HEK293T (cell line): Measurements from ENCODE around the gene ANO9.
"Not testable (repeated sequence)": the region's sequence is repeated elsewhere in the genome, so short reads cannot be mapped to it uniquely, and the experiment has no call there.

Experiments
- CTCF ChIA-PET: fragments of 350-600 bp; formaldehyde crosslinking; extraction: SDS; loops from one replicate; lab custom pipeline; 2021; ENCODE audit warnings: antibody characterized with exemption, inconsistent platforms; lab: Yijun Ruan, JAX
- POLR2A ChIA-PET: fragments of 350-600 bp; formaldehyde crosslinking; extraction: SDS; loops from one replicate; lab custom pipeline; 2020; ENCODE audit warnings: antibody characterized with exemption, inconsistent platforms; lab: Yijun Ruan, JAX
- DNase-seq: peaks from one replicate; pipeline ENCODE4 v3.0.0; 2012; ENCODE audit warnings: mixed read lengths; ENCODE audit errors: extremely low spot score
- ARNT ChIP-seq: fragments of 450-650 bp; IDR thresholded peaks from 2 replicates; pipeline ENCODE4 v1.6.1; 2017; ENCODE audit warnings: mild to moderate bottlenecking
- BHLHE40 ChIP-seq: fragments of 450-650 bp; IDR thresholded peaks from 2 replicates; pipeline ENCODE4 v1.6.1; 2016; ENCODE audit warnings: mild to moderate bottlenecking, moderate library complexity, borderline replicate concordance
- CTBP1 ChIP-seq: fragments of 450-650 bp; IDR thresholded peaks from 2 replicates; pipeline ENCODE4 v1.6.1; 2016; ENCODE audit warnings: borderline replicate concordance
- ELF4 ChIP-seq: fragments of 450-650 bp; IDR thresholded peaks from 2 replicates; pipeline ENCODE4 v1.6.1; 2017; ENCODE audit warnings: antibody characterized with exemption
- FOXA1 ChIP-seq: fragments of 450-650 bp; IDR thresholded peaks from 2 replicates; pipeline ENCODE4 v1.6.1; 2016; ENCODE audit warnings: mild to moderate bottlenecking
- FOXK2 ChIP-seq: fragments of 450-650 bp; IDR thresholded peaks from 2 replicates; pipeline ENCODE4 v1.6.1; 2016; ENCODE audit warnings: mild to moderate bottlenecking
- FOXM1 ChIP-seq: fragments of 450-650 bp; IDR thresholded peaks from 2 replicates; pipeline ENCODE4 v1.6.1; 2017; ENCODE audit warnings: mild to moderate bottlenecking, borderline replicate concordance
- HDGF ChIP-seq: fragments of 450-650 bp; IDR thresholded peaks from 2 replicates; pipeline ENCODE4 v1.6.1; 2017; ENCODE audit warnings: antibody characterized with exemption, borderline replicate concordance
- L3MBTL2 ChIP-seq: fragments of 450-650 bp; conservative IDR thresholded peaks from 2 replicates; pipeline ENCODE4 v1.6.1; 2016; ENCODE audit warnings: mild to moderate bottlenecking
- LEF1 ChIP-seq: fragments of 450-650 bp; IDR thresholded peaks from 2 replicates; pipeline ENCODE4 v1.6.1; 2017; ENCODE audit warnings: mild to moderate bottlenecking, borderline replicate concordance
- NFRKB ChIP-seq: fragments of 450-650 bp; IDR thresholded peaks from 2 replicates; pipeline ENCODE4 v1.6.1; 2016; ENCODE audit warnings: mild to moderate bottlenecking, moderate library complexity
- SP1 ChIP-seq: fragments of 450-650 bp; IDR thresholded peaks from 2 replicates; pipeline ENCODE4 v1.6.1; 2017
- SUZ12 ChIP-seq: fragments of 450-650 bp; IDR thresholded peaks from 2 replicates; pipeline ENCODE4 v1.6.1; 2016; ENCODE audit warnings: mild to moderate bottlenecking
- TARDBP ChIP-seq: fragments of 450-650 bp; IDR thresholded peaks from 2 replicates; pipeline ENCODE4 v1.6.1; 2016
- ZNF384 ChIP-seq: fragments of 450-650 bp; IDR thresholded peaks from 2 replicates; pipeline ENCODE4 v1.6.1; 2016
- TF ChIP-seq, protein P1 (sequence below): fragments of 450-650 bp; IDR thresholded peaks from 2 replicates; pipeline ENCODE4 v1.6.1; 2016

ANO9 gene

GRCh38 chr11:404551-405264 lies 37.1 kb downstream of the ANO9 start:
- CTCF ChIA-PET: no interaction called here
- TF ChIP-seq NFRKB (no peak), HDGF (no peak), SP1 (no peak), L3MBTL2 (no peak), TARDBP (no peak), FOXM1 (no peak)
- DNase-seq: no peak
- POLR2A ChIA-PET: no interaction called here

DNA sequence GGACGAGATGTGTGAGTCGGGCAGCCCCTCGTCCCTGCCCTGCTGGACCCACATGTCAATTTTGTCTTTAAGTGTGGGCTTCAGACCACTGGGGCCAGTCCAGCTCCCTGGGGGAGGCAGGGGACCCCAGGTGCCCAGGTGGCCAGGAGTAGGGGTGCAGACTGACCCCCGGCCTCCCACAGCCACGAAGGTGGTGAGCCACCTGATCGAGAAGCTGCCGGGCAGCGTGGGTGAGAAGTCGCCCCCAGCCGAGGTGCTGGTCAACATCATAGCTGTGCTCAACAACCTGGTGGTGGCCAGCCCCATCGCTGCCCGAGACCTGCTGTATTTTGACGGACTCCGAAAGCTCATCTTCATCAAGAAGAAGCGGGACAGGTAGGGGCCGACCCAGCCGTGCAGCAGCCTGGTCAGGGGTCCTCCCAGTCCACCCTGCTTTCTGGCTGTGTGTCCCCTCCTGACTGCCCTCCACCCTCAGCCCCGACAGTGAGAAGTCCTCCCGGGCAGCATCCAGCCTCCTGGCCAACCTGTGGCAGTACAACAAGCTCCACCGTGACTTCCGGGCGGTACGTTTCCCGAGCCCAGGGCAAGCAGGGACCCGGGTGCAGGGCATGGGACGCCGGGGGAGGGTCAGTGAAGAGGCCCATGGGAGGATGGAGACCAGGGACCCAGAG lies 37.9 kb downstream of the ANO9 start:
- DNase-seq: no peak
- TF ChIP-seq NFRKB: no peak
- no peak for TF ChIP-seq TARDBP
- TF ChIP-seq L3MBTL2: no peak
- POLR2A ChIA-PET: no interaction called here
- CTCF ChIA-PET: no interaction called here

DNA sequence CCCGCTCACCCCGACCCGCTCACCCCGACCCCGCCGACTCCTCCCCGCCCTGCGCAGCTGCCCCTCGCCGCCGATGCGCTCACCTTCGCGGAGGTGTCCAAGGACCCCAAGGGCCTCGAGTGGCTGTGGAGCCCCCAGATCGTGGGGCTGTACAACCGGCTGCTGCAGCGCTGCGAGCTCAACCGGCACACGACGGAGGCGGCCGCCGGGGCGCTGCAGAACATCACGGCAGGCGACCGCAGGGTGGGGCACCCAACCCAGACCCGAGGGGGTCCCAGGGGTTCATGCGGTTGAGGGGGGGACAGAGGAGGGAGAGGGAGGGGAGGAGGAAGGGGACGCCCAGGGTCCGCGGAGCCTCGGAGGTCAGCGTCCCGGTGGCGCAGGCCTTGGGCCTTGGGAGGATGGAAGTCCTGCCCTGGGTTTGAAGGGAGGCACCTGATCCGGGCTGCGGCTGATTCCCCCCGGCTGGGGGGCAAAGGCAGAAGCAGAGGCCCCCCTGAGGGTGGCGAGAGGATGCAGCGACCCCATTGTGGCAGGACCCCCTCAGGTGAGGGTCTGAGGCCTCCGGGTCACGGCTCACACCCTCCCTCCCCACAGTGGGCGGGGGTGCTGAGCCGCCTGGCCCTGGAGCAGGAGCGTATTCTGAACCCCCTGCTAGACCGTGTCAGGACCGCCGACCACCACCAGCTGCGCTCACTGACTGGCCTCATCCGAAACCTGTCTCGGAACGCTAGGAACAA lies 38.6 kb downstream of the ANO9 start:
- DNase-seq: no peak
- ChIA-PET CTCF (no interaction called here), POLR2A (no interaction called here)
- no peak for TF ChIP-seq FOXA1
- TF ChIP-seq L3MBTL2: no peak
- no peak for TF ChIP-seq ELF4
- TF ChIP-seq ARNT: no peak
- no peak for TF ChIP-seq FOXK2
- TF ChIP-seq LEF1: no peak
- TF ChIP-seq SUZ12: no peak
- TF ChIP-seq CTBP1: no peak
- TF ChIP-seq BHLHE40: no peak
- TF ChIP-seq FOXM1: no peak
- TF ChIP-seq, protein P1, sequence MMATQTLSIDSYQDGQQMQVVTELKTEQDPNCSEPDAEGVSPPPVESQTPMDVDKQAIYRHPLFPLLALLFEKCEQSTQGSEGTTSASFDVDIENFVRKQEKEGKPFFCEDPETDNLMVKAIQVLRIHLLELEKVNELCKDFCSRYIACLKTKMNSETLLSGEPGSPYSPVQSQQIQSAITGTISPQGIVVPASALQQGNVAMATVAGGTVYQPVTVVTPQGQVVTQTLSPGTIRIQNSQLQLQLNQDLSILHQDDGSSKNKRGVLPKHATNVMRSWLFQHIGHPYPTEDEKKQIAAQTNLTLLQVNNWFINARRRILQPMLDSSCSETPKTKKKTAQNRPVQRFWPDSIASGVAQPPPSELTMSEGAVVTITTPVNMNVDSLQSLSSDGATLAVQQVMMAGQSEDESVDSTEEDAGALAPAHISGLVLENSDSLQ: no peak
- TF ChIP-seq ZNF384: no peak
- TF ChIP-seq TARDBP: no peak
- TF ChIP-seq NFRKB: no peak
- TF ChIP-seq HDGF: no peak

DNA sequence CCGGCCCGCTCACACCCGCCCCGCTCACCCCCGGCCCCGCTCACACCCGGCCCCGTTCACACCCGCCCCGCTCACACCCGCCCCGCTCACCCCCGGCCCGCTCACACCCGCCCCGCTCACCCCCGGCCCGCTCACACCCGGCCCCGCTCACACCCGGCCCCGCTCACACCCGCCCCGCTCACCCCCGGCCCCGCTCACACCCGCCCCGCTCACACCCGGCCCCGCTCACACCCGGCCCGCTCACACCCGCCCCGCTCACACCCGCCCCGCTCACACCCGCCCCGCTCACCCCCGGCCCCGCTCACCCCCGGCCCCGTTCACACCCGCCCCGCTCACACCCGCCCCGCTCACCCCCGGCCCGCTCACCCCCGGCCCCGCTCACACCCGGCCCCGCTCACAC lies 40.6 kb downstream of the ANO9 start:
- POLR2A ChIA-PET, CTCF ChIA-PET, DNase-seq: not testable (repeated sequence)

GRCh38 chr11:400241-400689 lies 41.5 kb downstream of the ANO9 start:
- ChIA-PET POLR2A (no interaction called here), CTCF (no interaction called here)
- TF ChIP-seq HDGF (no peak), ZNF384 (no peak)
- no peak for DNase-seq

GRCh38 chr11:399731-400211 lies 42.0 kb downstream of the ANO9 start:
- TF ChIP-seq L3MBTL2 (no peak), HDGF (no peak), LEF1 (no peak), CTBP1 (no peak), FOXM1 (no peak)
- no peak for DNase-seq
- ChIA-PET POLR2A (no interaction called here), CTCF (no interaction called here)

- CTCF ChIA-PET: no interaction called here
- POLR2A ChIA-PET: no interaction called here
- TF ChIP-seq ZNF384: no peak
- TF ChIP-seq FOXA1: no peak
- TF ChIP-seq HDGF: no peak
- no peak for TF ChIP-seq LEF1
- TF ChIP-seq TARDBP: no peak
- TF ChIP-seq ARNT: no peak
- TF ChIP-seq FOXM1: no peak
- TF ChIP-seq ELF4: no peak
- no peak for TF ChIP-seq CTBP1
- TF ChIP-seq, protein P1: no peak
- TF ChIP-seq SUZ12: no peak
- no peak for TF ChIP-seq SP1
- no peak for TF ChIP-seq FOXK2
- no peak for TF ChIP-seq NFRKB
- no peak for TF ChIP-seq BHLHE40
- no peak for DNase-seq
These were observed 43.0 kb downstream of the ANO9 start for GRCh38 chr11:398826-399225.
